TTC549 (cell line): ENCODE results near the gene ELOVL4.

ENCODE experiments used
- FAIRE-seq: peaks from 2 replicates; lab custom pipeline; 2012; peaks lifted over from hg19 to GRCh38; lab: Jason Lieb, UNC

Gene ELOVL4

DNA sequence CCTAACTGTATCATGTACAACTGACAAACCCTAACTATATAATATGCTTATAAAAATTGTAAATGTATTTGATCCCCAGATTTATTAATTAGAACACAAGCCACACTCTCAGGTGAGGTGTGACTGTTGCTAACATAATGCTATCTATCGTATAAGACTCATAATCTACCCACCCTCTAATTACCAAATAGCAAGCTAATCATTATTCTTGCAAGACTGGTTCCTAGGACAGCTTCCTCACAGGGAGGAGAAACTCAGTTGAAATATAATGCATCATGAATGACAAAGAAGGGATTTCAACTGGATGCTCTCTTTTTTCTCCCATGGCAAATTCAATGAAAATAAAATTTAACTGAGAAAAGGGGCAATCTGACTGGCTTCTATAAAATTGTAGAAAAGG, 35.4 kb downstream of the ELOVL4 start:
- FAIRE-seq, result no peak

DNA sequence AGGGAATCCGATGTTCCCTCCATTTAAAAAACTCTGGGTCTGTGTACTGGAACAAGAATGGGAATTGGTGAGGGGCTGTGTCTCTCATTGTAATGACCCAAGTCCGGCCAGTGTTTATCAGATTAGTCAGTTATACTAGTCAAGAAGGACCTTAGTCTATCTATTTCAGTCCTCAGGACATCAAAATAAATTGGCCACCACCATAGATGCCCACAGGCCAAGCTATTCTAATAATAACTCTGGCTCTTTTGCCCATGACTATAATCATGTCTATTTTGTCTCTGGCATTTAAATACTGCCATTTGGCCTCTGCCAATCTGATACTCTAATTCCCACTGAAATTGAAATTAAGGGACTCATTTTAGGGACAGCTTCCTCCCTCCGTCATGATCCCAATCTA, 37.8 kb downstream of the ELOVL4 start:
- FAIRE-seq, result no peak

DNA sequence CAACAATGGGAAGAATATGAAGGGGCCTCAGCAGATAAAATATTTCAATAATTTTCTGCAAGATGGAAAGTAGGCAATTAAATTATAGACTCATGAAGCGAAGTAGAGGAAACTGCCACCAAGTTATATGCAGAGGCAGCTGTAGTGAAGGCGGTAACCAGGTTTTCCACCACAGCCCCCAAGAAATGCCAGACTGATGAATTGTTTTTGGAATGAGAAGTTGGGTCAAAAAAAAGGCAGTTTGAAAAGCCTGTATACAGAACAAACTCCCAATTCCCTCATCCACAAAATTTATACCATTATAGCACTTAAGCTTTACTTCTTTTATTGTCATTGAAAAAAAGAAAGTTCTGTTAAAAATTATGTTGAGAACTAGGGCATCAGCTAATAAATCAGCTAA, 45.3 kb downstream of the ELOVL4 start:
- FAIRE-seq, result no peak

DNA sequence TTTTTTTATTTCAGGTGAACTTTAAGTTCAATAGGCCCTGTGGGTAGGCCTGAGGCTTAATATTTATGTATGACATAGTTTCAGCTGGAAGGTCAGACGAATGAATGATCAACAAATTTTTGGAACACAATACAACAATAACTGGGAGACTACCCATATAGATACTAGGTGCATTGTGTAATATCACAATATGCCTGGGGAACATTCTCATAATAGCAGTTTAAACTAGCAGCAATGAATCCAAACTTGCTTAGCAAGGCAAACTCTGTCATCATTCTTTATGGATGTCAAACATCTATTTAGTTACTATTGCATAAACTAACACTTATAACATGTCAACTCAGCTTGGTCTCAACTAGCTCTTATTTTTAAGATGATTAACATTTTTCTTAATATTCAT, 49.3 kb downstream of the ELOVL4 start:
- no peak for FAIRE-seq

DNA sequence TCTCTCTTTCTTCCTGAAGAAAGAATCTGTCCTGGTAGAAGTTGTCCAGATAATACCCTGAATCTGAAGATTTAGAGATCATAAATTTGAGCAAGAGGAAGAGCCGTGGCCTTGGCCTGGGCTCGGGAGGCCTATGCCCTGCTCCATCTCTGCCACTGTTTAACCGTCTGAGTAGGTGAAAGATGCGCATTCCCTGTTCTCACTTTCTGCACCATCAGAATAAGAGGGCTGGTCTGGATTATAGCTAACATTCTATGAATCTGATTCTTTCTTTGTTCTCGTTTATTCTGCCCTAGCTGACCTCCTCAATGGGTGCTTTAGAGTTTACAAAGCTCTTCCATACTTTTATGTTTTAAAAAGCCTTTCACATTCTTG, 51.3 kb downstream of the ELOVL4 start:
- no peak for FAIRE-seq

DNA sequence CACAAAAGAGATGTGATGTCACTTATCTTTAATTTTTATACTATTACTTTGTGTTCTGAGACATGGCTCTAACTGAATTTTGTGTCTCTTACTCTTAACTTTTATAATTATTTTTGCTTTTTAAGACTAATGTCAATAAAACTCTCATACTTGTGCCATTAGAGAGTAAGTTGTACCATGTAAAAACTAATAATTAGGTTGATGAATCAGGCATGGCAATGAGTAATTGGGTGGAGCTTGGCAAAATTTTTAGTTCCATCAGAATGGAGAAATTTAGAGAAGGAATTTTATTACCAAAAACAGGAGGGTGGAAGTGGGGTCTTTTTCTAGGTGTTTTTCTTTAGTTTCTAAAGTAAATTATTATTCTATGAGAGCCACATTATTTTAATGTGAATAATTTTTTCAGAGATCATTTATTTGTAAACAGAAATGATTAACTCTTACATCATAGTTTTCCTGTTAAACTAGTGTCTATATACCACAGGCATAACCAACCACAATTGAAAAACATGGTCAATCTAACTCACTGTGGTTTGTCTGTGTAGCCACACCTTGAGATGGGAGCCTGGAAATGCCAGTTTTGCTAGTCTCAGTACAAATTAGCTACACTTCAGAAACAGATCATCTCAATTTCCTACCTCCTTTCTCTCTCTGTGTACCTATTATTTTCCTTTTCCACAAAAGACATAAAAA, 51.8 kb downstream of the ELOVL4 start:
- FAIRE-seq, result no peak

DNA sequence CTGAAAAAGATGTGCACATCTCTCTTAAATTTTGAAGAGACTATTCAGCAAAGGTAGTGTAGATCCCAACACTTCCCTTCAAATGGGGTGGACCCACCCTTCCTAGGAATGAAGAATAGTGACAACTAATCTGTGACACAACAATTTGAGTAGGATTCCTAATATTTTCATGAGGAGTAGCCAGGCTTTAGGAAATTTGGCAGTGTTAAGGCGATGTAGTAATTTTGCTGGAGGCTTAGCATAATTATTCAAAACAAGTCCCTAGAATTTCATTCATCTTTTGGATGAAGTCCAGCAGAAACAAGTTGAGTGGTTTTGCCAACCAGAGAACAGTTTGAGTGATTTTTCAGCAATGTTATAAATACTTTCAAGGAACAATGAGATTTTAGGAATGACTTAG, 52.4 kb downstream of the ELOVL4 start:
- FAIRE-seq, result no peak

DNA sequence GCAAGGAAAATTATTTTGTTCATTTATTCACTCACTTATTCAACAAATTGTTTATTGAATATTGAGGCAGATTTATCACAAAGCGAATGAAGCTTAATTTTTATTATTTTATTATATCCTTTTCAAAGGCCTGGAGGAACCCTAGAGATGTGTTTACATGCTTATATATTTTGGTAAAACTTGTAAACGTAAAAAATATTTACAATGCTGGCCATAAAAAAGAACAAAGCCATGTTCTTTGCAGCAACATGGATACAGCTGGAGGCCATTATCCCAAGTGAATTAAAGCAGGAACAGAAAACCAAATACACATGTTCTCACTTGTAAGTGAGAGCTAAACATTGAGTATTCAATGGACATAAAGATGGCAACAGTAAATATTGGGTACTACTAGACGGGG, 58.8 kb downstream of the ELOVL4 start:
- no peak for FAIRE-seq

DNA sequence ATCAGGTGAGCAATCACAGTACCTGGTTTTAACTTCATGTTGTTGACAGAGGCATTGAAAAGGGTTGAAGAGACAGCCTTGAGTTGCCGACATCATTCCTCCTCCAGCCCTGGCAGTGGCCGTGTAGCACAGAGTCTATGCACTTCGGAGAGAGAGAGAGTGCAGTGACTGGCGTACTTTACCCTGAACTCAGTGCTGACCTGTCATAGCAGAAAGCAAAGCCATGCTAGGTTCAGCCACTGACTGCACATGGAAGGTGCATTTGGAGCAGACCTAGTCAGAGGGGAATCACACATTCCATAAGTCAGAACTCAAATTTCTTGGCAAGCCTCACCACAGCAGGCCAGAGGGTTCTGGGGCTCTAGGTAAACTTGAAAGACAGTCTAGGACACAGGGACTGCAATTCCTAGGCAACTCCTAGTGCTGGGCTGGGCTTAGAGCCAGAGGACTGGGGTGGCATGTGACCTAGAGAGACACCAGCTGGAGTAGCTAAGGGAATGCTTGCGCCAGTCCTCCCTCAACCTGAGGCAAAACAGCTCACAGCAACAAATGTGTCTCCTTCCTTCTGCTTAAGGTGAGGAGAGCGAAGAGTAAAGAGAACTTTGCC, 69.1 kb downstream of the ELOVL4 start:
- FAIRE-seq, result no peak

DNA sequence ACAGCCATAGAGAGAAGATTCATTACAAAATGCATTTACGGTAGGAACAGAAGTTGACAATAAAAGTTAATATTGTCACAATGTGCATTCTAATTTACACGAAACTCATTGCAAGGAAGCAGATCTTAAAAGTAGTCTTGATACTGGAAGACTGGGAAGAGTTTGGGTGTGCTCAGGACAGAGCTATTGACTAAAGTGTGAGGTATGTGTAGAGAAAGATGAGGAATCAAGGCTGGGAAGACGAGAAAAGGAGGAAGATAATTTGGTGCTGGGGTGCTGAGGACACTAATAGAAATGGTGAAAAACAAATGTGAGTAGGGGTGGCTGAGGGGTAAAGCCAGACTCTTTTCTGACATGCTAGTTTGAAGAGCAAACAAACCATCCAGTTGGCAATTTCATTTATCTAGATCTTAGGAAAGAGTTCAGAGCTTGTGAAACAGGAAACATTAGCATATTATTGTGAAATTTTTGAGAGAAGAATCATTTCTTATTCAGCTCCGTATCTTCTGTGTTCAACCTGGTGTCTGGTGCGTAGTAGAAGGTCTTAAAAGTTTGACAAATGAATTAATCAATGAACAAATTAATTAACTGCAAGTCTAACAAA, 72.7 kb downstream of the ELOVL4 start:
- no peak for FAIRE-seq

DNA sequence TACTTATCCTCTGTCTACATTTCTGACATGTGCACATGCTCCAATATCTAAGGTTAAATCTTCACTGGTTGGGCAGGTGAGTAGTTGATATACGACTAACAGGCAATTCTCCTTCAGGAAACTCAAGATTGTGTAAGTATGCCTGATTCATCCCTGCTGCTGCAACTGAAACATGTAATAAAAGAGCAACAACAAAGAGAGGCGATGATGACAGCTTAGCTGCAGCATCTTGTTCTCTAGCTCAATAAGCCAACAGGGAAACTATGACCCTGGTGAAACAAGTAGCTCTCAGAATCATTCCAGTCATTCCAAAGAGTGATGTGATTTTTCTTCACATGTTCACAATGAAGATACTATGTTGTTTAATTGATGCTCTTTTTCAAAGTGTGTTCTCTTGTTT, 74.4 kb downstream of the ELOVL4 start:
- FAIRE-seq, result no peak

DNA sequence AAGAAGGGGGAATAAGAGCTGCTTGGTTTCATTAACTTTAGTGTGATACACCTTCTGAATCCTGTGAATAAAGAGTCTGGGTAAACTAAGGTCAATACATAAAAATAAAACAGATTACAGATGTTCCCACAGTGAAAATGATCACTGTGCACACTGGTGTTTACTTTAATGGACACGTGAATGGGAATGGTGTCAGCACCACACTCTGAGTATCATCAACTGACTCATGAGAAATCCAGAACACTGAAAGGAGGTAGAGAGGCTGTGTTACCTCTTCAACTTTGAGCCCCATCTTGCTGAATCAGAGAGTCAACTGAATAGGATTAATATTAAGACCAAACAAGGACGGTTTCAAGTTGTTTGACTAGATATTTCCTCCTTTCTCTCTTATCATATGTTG, 75.0 kb downstream of the ELOVL4 start:
- FAIRE-seq, result no peak

DNA sequence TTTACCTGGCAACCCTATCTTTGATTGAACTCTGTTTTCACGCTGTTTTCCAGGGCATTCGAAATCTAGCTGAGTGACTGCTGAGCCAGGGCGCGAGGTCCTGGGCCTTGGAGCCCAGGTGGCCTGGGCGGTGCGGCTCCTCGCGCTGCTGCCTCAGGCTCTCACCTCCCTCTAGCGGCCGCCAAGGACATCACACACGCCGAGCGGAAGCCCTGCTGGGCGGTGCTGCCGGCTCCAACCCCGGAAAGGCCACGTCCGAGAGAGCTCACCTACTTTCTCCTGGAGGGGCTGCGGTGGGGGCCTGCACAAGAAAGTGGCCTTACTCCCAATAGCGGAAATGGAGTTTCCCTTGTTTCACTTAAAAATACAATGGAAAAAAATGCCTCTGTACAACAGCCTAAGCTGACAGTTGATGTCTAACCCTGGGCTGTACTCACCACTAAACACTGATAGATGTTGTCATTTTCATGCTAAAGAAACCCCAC, 77.7 kb downstream of the ELOVL4 start:
- FAIRE-seq, result no peak

DNA sequence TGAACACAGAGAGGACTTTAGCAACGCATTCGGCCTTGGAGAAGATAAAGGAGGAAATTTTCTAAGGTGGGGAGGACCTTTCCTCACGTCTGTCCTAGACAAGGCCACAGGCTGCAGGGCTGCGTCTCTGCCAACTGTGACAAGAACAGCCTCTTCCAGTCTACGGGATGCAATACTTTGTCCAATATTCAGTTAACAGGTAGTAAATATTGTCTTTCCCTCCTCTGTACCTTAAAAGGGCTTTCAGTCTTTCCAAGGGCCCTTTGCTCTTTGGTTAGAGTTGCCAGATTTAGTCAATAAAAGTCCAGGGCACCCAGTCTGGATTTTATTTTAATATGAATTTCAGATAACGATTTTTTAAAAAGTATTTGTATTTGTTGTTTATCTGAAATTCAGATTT, 78.2 kb downstream of the ELOVL4 start:
- FAIRE-seq, result no peak

DNA sequence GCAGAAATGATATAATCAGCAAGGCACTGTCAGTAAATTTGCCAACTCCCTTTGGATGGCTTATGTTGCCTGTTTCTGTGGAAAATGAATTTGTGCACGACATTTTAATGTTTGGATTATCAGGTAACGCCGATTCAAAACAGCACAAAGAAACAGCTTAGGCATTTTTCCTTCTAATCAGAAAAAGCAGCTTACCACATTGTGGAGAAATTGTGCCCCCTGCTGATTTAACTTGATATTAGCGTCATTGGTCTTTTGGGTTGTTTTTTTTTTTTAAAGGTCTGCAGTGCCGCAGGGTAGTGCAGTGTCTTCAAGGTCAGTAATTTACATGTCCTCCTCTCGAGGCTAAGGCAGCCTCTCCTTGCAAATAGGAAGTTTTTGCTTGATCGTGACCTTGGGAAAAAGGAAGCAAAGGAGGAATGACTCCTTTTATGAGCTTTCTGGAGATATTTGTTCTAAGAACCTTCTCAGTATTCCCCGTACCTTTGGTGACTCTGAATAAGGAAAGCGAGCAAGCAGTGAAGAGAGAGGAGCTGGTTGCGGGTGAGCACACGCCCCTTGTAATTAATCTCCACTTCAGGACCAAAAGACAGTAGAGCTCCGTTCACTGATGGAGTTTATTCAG, 79.1 kb downstream of the ELOVL4 start:
- FAIRE-seq, result peak; percentile 80
